Osteoblast (primary cell): ENCODE results near the gene HS6ST3. TPM values are rescaled to one million over a fixed set of nuclear protein-coding genes. Genes with fewer than 3 reads are reported as not detected.

Source experiments
- DNase-seq: peaks from one replicate; pipeline ENCODE4 v3.0.0; 2011; ENCODE audit warnings: low spot score, mixed read lengths; ENCODE audit not compliant: insufficient read length; ENCODE audit errors: missing footprints
- H2AFZ ChIP-seq: 2 replicates; pipeline ENCODE4 v1.6.0; 2011; ENCODE audit warnings: mild to moderate bottlenecking, low read length
- H3K27ac ChIP-seq: 2 replicates; pipeline ENCODE4 v1.5.1; 2011; ENCODE audit warnings: mild to moderate bottlenecking, low read depth, low read length, moderate library complexity
- H3K27me3 ChIP-seq: 2 replicates; pipeline ENCODE4 v1.6.0; 2012; ENCODE audit warnings: mild to moderate bottlenecking, control low read depth, inconsistent platforms, low read length, moderate library complexity; ENCODE audit not compliant: insufficient read depth
- H3K36me3 ChIP-seq: 2 replicates; pipeline ENCODE4 v1.5.1; 2011; ENCODE audit warnings: mild to moderate bottlenecking, low read length, control low read depth, moderate library complexity; ENCODE audit not compliant: insufficient read depth
- H3K4me1 ChIP-seq: 2 replicates; pipeline ENCODE4 v1.5.1; 2011; ENCODE audit warnings: mild to moderate bottlenecking, low read length, control low read depth, moderate library complexity; ENCODE audit not compliant: insufficient read depth
- H3K4me2 ChIP-seq: 2 replicates; pipeline ENCODE4 v1.6.0; 2011; ENCODE audit warnings: mild to moderate bottlenecking, low read length; ENCODE audit not compliant: insufficient read depth
- H3K4me3 ChIP-seq: fragments of 200-600 bp; sonication (generic); 3 replicates; pipeline ENCODE4 v1.5.1; 2012; ENCODE audit warnings: mild to moderate bottlenecking, low read length, inconsistent platforms; ENCODE audit not compliant: insufficient read depth
- H3K79me2 ChIP-seq: 2 replicates; pipeline ENCODE4 v1.6.0; 2012; ENCODE audit warnings: mild to moderate bottlenecking, low read length, control low read depth, inconsistent platforms; ENCODE audit not compliant: insufficient read depth
- H3K9me3 ChIP-seq: 2 replicates; pipeline ENCODE4 v1.5.1; 2011; ENCODE audit warnings: low read depth, low read length, control low read depth
- H4K20me1 ChIP-seq: 2 replicates; pipeline ENCODE4 v1.6.0; 2012; ENCODE audit warnings: mild to moderate bottlenecking, low read length, control low read depth; ENCODE audit not compliant: insufficient read depth
- total RNA-seq: library from RNA; depleted of rRNA; stranded (reverse); fragments of >200 nt; gene quantifications from 2 replicates; pipeline ENCODE4 v1.2.3, GENCODE V29; 2012
- TF ChIP-seq, protein P1 (sequence below): IDR thresholded peaks from 2 replicates; pipeline ENCODE4 v1.5.1; 2011; ENCODE audit warnings: mild to moderate bottlenecking, low read depth, low read length, moderate library complexity; ENCODE audit errors: extremely low read depth

The HS6ST3 gene
- total RNA-seq, 1 donor = not detected

DNA sequence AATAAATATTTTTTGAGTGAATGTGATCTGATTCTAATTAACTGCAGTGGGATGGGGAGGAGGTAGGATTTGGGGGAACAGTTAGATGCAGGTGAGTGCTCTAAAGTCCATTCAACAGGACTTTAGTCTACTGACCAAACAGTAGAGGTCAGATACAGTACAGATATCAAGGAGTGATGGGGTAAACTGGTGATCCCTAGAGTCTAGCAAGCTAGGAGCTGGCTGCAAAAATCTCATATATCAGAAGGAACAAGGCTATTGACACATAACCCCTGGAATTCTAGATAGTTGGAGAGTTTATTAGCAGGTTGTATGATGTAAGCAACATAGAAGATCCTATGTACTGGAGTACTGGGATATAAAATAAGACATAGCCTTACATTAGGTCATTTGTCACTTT lies 131.6 kb downstream of the HS6ST3 start:
- Histone ChIP-seq H3K79me2 (no peaks in the 10 kb centered on the region), H3K4me1 (no peaks in the 10 kb centered on the region), H3K27ac (no peak overlapping the region), H3K9me3 (no peaks in the 10 kb centered on the region), H3K36me3 (no peaks in the 10 kb centered on the region), H4K20me1 (no peaks in the 10 kb centered on the region), H3K4me2 (no peak overlapping the region), H3K4me3 (no peak overlapping the region), H3K27me3 (no peaks in the 10 kb centered on the region), H2AFZ (no peak overlapping the region)
- no peak for DNase-seq
- TF ChIP-seq, protein P1, sequence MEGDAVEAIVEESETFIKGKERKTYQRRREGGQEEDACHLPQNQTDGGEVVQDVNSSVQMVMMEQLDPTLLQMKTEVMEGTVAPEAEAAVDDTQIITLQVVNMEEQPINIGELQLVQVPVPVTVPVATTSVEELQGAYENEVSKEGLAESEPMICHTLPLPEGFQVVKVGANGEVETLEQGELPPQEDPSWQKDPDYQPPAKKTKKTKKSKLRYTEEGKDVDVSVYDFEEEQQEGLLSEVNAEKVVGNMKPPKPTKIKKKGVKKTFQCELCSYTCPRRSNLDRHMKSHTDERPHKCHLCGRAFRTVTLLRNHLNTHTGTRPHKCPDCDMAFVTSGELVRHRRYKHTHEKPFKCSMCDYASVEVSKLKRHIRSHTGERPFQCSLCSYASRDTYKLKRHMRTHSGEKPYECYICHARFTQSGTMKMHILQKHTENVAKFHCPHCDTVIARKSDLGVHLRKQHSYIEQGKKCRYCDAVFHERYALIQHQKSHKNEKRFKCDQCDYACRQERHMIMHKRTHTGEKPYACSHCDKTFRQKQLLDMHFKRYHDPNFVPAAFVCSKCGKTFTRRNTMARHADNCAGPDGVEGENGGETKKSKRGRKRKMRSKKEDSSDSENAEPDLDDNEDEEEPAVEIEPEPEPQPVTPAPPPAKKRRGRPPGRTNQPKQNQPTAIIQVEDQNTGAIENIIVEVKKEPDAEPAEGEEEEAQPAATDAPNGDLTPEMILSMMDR = no peak

DNA sequence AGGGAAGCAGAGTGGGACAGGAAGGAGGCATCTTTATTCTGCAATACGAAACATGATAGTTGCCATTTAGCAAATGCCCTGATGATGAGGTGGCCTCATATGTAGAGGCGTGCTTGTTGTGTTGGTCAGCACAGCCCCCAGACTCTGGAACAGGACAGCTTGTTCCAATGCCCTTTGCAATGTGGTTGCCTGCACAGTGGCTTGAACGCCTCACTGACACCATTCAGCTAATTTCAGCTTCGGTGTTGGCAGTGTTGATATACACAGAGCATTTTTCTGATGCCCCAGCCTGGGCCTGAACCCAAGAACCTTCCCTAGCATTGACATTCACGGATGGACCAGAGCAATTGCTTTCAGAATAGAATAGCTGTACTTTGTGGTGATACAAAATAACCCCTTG lies 133.3 kb downstream of the HS6ST3 start:
- H3K36me3 ChIP-seq = no peaks in the 10 kb centered on the region
- no peaks in the 10 kb centered on the region for H3K79me2 ChIP-seq
- no peak overlapping the region for H2AFZ ChIP-seq
- TF ChIP-seq, protein P1 = no peak
- H3K4me1 ChIP-seq = no peaks in the 10 kb centered on the region
- H4K20me1 ChIP-seq = no peaks in the 10 kb centered on the region
- H3K27ac ChIP-seq = no peak overlapping the region
- no peak overlapping the region for H3K4me2 ChIP-seq
- no peaks in the 10 kb centered on the region for H3K9me3 ChIP-seq
- no peak overlapping the region for H3K4me3 ChIP-seq
- no peaks in the 10 kb centered on the region for H3K27me3 ChIP-seq
- DNase-seq = no peak

DNA sequence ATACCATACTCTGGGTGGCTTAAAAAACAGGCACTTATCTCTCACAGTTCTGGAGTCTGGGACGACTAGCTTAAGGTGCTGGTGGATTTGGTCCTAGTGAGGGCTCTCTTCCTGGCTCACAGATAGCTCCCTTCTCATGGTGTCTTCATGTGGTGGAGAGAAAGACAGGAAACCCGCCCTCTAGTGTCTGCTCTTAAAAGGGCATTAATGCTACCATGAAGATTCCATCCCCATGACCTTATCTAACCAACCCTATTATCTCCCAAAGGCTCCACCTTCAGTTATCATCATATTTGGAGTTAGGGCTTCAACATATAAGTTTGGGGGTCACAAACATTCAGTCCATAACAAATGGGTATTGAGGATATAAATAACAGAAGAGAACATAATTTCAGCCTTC lies 139.4 kb downstream of the HS6ST3 start:
- H3K79me2 ChIP-seq = no peaks in the 10 kb centered on the region
- peaks cover 6% of the 10 kb centered on the region for H3K9me3 ChIP-seq
- H3K4me3 ChIP-seq = no peak overlapping the region
- DNase-seq = no peak
- no peaks in the 10 kb centered on the region for H3K36me3 ChIP-seq
- H3K4me2 ChIP-seq = no peak overlapping the region
- H3K27ac ChIP-seq = no peak overlapping the region
- no peaks in the 10 kb centered on the region for H3K4me1 ChIP-seq
- no peaks in the 10 kb centered on the region for H4K20me1 ChIP-seq
- TF ChIP-seq, protein P1 = no peak
- H2AFZ ChIP-seq = no peak overlapping the region
- no peaks in the 10 kb centered on the region for H3K27me3 ChIP-seq

DNA sequence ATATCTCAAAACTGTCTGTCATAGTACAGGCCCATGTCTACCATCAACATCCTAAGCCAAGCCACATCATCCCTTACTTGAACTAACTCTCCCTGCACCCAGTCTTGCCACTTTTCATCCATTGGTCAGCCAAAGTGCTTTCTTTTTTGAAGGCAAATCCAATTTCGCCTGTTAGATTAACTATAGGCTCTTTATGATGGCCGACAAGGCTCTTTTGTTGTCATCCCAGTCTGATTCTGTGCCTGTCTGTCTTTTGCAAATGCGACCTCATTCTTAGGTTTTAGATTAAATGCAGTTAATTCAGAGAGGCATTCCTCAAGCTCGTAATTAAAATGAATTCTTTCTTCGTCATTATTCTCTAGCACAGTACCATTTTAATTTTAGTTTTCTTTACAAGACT lies 148.3 kb downstream of the HS6ST3 start:
- DNase-seq = no peak
- Histone ChIP-seq H3K27ac (no peak overlapping the region), H3K27me3 (no peaks in the 10 kb centered on the region), H4K20me1 (no peaks in the 10 kb centered on the region), H2AFZ (no peak overlapping the region), H3K79me2 (no peaks in the 10 kb centered on the region), H3K9me3 (peaks cover 5% of the 10 kb centered on the region), H3K4me3 (no peak overlapping the region), H3K36me3 (no peaks in the 10 kb centered on the region), H3K4me1 (no peaks in the 10 kb centered on the region), H3K4me2 (no peak overlapping the region)
- TF ChIP-seq, protein P1 = no peak
